Heart left ventricle (tissue), 13 donors: ENCODE results near the gene IL36B.

Experiments
- POLR2A ChIP-seq, 2 donors: fragments of 450-650 bp; IDR thresholded peaks; one replicate each; pipeline ENCODE4 v1.6.1; 2017; ENCODE audit warnings: antibody characterized with exemption in 2 of 2, mild to moderate bottlenecking in 2 of 2, moderate library complexity in 2 of 2
- TF ChIP-seq, protein P1 (sequence below), 12 donors: fragments of 200-600 bp; sonication (generic) in 4 of 12; IDR thresholded peaks; one replicate each; pipeline versions ENCODE4 v1.5.0 to v1.8.0; 2018 to 2022; ENCODE audit warnings: antibody characterized with exemption in 12 of 12, mild to moderate bottlenecking in 5 of 12
- donor health status: ischemic (EF 13 %, LVEDD 7.1; RV severe dilation, severe dysfunction).
- donor health status: DM: no; HTN: yes; CAD: no.
- donor health status: DM: no; HTN: no; CAD: no.
- donor health status: ischemic (EF 25% LVEDD 6.9; RV normal size, moderate dysfunction).
- donor health status: ischemic (EF 25% LVEDD 5.7; RV mildly dilated, moderate dysfunction).
- donor health status: ischemic (EF 35%, LVEDD 5.7; RV mildly dilated, moderate dysfunction).
- donor health status: nonischemic (EF 11% LVEDD 7.7; RV severe dilation, severe dysfunction).
- donor health status: DM: yes; HTN: yes; CAD: no.
- donor health status: PGD.
- donor health status: ischemic (EF 29% LVEDD 5.4; RV normal size, mild dysfunction).
- donor health status: nonischemic (EF 23%, LVEDD 6.1; RV moderate dilation, normal function).

DNA sequence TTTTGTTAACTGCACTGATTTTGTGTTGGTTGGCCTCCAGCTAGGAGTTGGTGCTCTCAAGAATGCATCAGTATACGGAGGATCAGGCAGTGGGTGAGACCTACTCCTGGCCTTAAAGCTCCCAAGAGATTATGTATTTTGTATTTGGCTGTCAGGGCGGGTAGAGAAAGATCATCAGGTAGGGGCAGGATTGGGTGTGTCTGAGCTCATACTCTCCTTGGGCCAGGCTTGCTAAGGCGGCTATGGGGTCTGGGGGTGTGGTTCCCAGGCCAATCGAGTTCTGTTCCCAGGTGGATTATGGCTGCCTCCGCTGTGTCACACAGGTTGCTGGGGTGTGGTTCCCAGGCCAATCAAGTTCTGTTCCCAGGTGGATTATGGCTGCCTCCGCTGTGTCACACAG, 45.9 kb upstream of the IL36B start:
- no peak for TF ChIP-seq POLR2A (IDR thresholded peaks at IDR 0.05)
- TF ChIP-seq, protein P1, sequence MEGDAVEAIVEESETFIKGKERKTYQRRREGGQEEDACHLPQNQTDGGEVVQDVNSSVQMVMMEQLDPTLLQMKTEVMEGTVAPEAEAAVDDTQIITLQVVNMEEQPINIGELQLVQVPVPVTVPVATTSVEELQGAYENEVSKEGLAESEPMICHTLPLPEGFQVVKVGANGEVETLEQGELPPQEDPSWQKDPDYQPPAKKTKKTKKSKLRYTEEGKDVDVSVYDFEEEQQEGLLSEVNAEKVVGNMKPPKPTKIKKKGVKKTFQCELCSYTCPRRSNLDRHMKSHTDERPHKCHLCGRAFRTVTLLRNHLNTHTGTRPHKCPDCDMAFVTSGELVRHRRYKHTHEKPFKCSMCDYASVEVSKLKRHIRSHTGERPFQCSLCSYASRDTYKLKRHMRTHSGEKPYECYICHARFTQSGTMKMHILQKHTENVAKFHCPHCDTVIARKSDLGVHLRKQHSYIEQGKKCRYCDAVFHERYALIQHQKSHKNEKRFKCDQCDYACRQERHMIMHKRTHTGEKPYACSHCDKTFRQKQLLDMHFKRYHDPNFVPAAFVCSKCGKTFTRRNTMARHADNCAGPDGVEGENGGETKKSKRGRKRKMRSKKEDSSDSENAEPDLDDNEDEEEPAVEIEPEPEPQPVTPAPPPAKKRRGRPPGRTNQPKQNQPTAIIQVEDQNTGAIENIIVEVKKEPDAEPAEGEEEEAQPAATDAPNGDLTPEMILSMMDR (IDR thresholded peaks at IDR 0.05) = no peak
